ENCODE data around the gene CTDNEP1. TPM values are rescaled to one million over a fixed set of nuclear protein-coding genes. Genes with fewer than 3 reads are reported as not detected.
A peak's percentile ranks its signal among the peaks of the same experiment; 100 is the strongest.

Gene CTDNEP1
- total RNA-seq, 1 donor from 2014 or later, result 141 TPM

DNA sequence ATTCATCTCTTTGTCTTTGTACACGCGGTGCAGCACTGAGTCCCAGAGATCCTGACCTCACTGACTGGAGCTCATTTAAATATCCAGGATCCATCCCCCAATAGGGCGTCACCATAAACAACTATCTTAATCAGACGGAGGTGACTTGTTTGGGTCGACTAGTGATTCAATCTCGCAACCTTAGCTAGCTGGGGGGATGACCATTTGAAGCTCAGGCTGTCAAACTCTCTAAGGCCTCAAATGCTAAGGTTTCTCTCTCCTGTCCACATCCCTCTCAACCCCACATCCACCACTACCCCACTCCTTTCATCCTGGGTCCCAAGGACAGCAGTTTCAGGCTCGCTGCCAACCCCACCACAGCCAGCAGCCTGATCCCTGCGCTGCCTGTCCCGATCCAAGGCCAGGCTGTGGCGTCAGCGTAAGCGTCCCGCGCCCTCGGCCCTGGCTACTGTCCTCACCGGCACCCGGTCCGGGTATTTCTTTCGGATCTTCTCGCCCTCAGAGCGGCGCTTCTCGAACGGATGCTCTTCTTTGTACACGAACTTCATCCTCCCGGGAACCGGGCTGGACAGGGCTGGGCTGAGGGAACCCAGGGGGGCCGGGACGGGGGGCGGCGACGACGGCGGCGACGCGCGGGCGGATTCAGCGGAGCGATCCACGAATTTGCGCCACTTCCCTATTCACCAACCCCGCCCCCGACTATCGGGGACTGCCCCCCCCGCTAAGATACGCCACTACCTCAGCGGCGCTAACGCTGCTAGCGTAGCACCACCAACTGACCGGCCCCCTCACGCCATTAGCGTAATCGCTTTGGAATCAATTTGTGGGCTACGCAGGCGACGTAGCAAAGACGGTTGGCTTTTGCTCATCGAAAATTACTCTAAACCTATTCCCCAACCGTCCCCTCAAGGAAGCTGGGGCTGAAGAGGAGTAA is 9.5 kb downstream of the CTDNEP1 start, which contains the start of gene GABARAP:
Gene GABARAP, minus strand, starts transcription at position 667 of the 934 bp plus-strand sequence. Its CDS starts 119 bp downstream, at position 548.
- H3K4me3 ChIP-seq, result peak within 1 kb of the TSS; percentile 99
- H3K9me3 ChIP-seq, result no peaks in the 10 kb centered on the region
- DNase-seq (peak; percentile 97), ATAC-seq (peak; percentile 60)
- peaks cover 54% of the 10 kb centered on the region for H3K36me3 ChIP-seq
- peaks cover 26% of the 10 kb centered on the region for H3K4me1 ChIP-seq
- TF ChIP-seq, protein P1, sequence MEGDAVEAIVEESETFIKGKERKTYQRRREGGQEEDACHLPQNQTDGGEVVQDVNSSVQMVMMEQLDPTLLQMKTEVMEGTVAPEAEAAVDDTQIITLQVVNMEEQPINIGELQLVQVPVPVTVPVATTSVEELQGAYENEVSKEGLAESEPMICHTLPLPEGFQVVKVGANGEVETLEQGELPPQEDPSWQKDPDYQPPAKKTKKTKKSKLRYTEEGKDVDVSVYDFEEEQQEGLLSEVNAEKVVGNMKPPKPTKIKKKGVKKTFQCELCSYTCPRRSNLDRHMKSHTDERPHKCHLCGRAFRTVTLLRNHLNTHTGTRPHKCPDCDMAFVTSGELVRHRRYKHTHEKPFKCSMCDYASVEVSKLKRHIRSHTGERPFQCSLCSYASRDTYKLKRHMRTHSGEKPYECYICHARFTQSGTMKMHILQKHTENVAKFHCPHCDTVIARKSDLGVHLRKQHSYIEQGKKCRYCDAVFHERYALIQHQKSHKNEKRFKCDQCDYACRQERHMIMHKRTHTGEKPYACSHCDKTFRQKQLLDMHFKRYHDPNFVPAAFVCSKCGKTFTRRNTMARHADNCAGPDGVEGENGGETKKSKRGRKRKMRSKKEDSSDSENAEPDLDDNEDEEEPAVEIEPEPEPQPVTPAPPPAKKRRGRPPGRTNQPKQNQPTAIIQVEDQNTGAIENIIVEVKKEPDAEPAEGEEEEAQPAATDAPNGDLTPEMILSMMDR (IDR thresholded peaks at IDR 0.05), result no peak
- peak within 1 kb of the TSS; percentile 97 for H3K27ac ChIP-seq
- H3K27me3 ChIP-seq, result no peaks in the 10 kb centered on the region
- intact Hi-C loops (cut with DNase I), result no loop called here

DNA sequence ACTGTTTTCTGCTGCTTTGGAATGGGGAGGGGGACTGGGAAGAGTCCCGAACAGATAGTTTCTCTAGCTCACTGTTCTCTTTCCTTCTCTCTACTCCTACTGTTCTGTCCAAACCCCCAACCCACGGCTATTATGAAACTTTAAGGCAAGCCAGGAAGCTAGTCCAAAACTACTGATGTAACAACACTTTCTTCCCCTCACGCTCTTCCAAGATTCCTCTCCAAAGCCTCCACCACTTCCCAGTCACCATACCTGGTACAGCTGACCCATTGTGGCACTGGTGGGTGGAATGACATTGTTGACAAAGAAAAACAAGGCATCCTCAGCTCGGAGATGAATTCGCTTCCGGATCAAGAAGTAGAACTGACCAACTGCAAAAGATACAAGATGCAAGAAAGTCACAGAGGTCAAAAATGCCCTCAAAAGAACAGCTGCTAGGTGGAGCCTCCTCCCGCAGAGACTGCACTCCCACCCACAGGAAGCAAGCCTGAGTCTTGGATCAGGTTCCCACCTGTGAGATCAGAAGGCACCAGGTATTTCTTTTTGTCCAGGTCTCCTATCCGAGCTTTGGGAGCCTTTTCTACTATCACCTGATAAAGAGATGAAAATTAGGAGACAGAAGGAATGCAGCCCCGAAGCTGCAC is 10.3 kb downstream of the CTDNEP1 start:
- TF ChIP-seq, protein P1 (IDR thresholded peaks at IDR 0.05), result no peak
- Histone ChIP-seq H3K27ac (peak overlapping the region; percentile 97), H3K4me3 (peak overlapping the region; percentile 99), H3K27me3 (no peaks in the 10 kb centered on the region), H3K36me3 (peaks cover 48% of the 10 kb centered on the region), H3K4me1 (peaks cover 26% of the 10 kb centered on the region), H3K9me3 (no peaks in the 10 kb centered on the region)
- DNase-seq (no peak), ATAC-seq (no peak)
- intact Hi-C loops (cut with DNase I), result no loop called here

DNA sequence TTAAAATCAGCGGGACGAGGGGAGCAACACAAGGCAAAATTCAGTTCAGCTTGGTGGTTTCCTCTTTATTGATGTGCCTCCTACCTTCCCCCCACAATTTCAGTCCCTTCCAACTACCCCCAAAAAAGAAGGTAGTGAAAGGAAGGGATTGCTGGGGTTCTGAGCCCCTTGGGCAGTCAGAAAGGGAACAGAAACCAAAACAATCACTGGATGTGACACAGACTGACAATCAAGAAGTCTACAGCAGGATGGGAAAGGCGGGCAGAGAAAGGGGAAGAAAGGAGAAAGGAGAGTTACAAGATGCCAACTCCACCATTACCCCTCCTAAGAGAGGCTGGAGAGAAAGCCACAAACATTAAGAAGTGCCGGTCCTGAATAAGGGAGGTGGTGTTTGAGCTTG is 11.2 kb downstream of the CTDNEP1 start:
- Histone ChIP-seq H3K36me3 (peaks cover 48% of the 10 kb centered on the region), H3K4me3 (peak overlapping the region; percentile 99), H3K4me1 (peaks cover 28% of the 10 kb centered on the region), H3K27me3 (no peaks in the 10 kb centered on the region), H3K9me3 (no peaks in the 10 kb centered on the region), H3K27ac (peak overlapping the region; percentile 97)
- DNase-seq, result no peak
- TF ChIP-seq, protein P1 (IDR thresholded peaks at IDR 0.05), result no peak
- intact Hi-C loops (cut with DNase I), result no loop called here
- no peak for ATAC-seq

DNA sequence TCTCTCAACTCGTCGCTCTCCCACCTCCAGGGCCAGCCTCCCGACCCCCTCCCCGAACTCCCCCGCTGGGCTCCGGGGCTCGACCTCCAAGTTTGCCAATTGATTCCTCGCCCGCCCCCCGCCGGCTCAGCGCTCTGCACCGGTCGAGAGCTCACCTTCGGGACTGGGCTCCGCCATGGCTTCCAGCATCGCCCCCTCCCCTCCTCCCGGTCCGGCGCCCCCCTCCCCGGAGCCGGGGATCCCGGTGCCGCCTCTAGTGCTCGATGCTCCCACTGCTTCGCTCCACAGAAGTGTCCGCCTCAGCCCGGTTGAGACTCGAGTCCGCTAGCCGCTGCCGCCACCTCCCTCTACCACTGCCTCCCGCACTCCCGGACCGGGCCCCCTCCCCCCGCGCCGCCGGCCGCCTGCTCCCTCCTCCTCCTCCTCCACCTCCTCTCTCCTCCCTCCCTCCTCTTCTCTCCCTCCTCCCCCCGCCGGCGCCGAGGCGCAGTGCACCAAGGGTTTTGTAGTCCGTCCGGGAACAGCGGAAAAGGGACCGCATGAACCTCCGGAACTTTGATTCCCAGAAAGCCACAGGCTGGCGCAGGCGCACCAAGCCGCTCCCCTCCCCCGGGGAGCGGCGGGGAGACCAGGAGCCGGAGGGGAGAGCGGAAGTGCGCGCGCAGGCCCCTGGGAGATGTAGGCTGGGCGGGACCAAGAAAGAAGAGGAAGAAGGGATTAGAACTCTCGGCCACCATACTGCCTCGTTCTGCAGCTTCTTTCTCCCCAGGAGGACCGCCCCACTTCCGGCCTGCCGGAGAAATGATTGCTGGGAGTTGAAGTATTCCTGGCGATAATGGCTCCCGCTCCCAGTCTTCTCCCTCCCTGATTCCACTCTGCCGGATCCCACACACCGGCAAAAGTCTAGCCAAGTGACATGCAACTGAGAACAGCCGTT is 12.2 kb downstream of the CTDNEP1 start, which contains the start of gene PHF23:
Gene PHF23, minus strand, starts transcription at position 367 of the 937 bp plus-strand sequence. Its CDS starts 178 bp downstream, at position 189.
- DNase-seq, result peak; percentile 100
- TF ChIP-seq, protein P1 (IDR thresholded peaks at IDR 0.05), result no peak
- peak within 1 kb of the TSS; percentile 99 for H3K4me3 ChIP-seq
- no peaks in the 10 kb centered on the region for H3K9me3 ChIP-seq
- no peaks in the 10 kb centered on the region for H3K27me3 ChIP-seq
- peaks cover 44% of the 10 kb centered on the region for H3K36me3 ChIP-seq
- peak; percentile 83 for ATAC-seq
- intact Hi-C loops (cut with DNase I), result no loop called here
- H3K4me1 ChIP-seq, result peaks cover 36% of the 10 kb centered on the region
- H3K27ac ChIP-seq, result peak within 1 kb of the TSS; percentile 88
